Spleen (tissue), 11 donors: ENCODE measurements around the gene KIAA0319L. TPM values are rescaled to one million over a fixed set of nuclear protein-coding genes. Genes with fewer than 3 reads are reported as not detected.

Experiments
- DNase-seq: peaks from one replicate; pipeline ENCODE4 v3.0.0-alpha.2; 2020
- H3K27ac ChIP-seq, 8 donors: fragments of 200-600 bp; sonication (generic) in 7 of 8; 1 replicate in 4 of 8; 2 replicates in 4 of 8; pipeline versions ENCODE4 v1.5.0 to v1.8.0; 2016 to 2021; ENCODE audit warnings: inconsistent platforms in 4 of 8, mild to moderate bottlenecking in 4 of 8, moderate library complexity in 1 of 8
- H3K27me3 ChIP-seq, 7 donors: fragments of 200-600 bp; sonication (generic) in 6 of 7; replicated peaks in 1 of 7; 1 replicate in 4 of 7; 2 replicates in 3 of 7; pipeline versions ENCODE4 v1.5.0 to v1.8.0; 2016 to 2021; ENCODE audit warnings: inconsistent platforms in 3 of 7, mild to moderate bottlenecking in 1 of 7
- H3K36me3 ChIP-seq, 6 donors: fragments of 200-600 bp; sonication (generic) in 5 of 6; 1 replicate in 4 of 6; 2 replicates in 2 of 6; pipeline versions ENCODE4 v1.5.0 to v1.8.0; 2016 to 2021; ENCODE audit warnings: inconsistent platforms in 2 of 6
- H3K4me1 ChIP-seq, 6 donors: fragments of 200-600 bp; sonication (generic) in 5 of 6; 1 replicate in 3 of 6; 2 replicates in 3 of 6; pipeline versions ENCODE4 v1.5.0 to v1.8.0; 2016 to 2021; ENCODE audit warnings: inconsistent platforms in 3 of 6
- H3K4me3 ChIP-seq, 8 donors: fragments of 200-600 bp; sonication (generic) in 7 of 8; 1 replicate in 4 of 8; 2 replicates in 4 of 8; pipeline versions ENCODE4 v1.5.0 to v1.8.0; 2016 to 2021; ENCODE audit warnings: inconsistent platforms in 4 of 8, mild to moderate bottlenecking in 4 of 8, moderate library complexity in 2 of 8
- H3K9me3 ChIP-seq, 8 donors: fragments of 200-600 bp; sonication (generic) in 7 of 8; 1 replicate in 4 of 8; 2 replicates in 4 of 8; pipeline versions ENCODE4 v1.5.0 to v1.8.0; 2016 to 2021; ENCODE audit warnings: inconsistent platforms in 4 of 8
- CTCF ChIP-seq, 11 experiments: fragments of 200-600 bp in 7 of 11; fragments of 450-650 bp in 4 of 11; sonication (generic) in 4 of 11; IDR thresholded peaks in 8 of 11; conservative IDR thresholded peaks in 3 of 11; 1 replicate in 7 of 11; 2 replicates in 4 of 11; pipeline versions ENCODE4 v1.4.0 to v1.8.0; 2016 to 2021; ENCODE audit warnings: antibody characterized with exemption in 11 of 11, inconsistent platforms in 4 of 11, mild to moderate bottlenecking in 1 of 11
- POLR2A ChIP-seq, 3 donors: fragments of 450-650 bp; IDR thresholded peaks; one replicate each; pipeline ENCODE4 v1.5.1; 2017; ENCODE audit warnings: antibody characterized with exemption in 3 of 3, mild to moderate bottlenecking in 1 of 3
- POLR2AphosphoS5 ChIP-seq, 3 donors: sonication (generic); formaldehyde crosslinking; IDR thresholded peaks; one replicate each; pipeline ENCODE4 v1.5.1; 2017; ENCODE audit warnings: antibody characterized with exemption in 3 of 3
- WGBS, 5 donors: extraction: QIAGEN DNeasy Blood & Tissue Kit in 3 of 5; methylation state at CpG; one replicate each; pipeline versions ENCODE4 v1.1.5 to v1.1.7; 2013 to 2018; 5-methylcytosine and 5-hydroxymethylcytosine counted together
- intact Hi-C: fragments of 100-400 bp; cut with DNase I; formaldehyde crosslinking; loops from one replicate; pipeline ENCODE4 v1.15.0; 2023; ENCODE audit warnings: low total_unique reads
- polyA plus RNA-seq, 3 donors: library from polyadenylated mRNA; stranded (reverse); fragments of 200-250 nt; gene quantifications; one replicate each; pipeline ENCODE4 v1.2.1, GENCODE V29; 2013
- total RNA-seq, 7 donors: library from RNA; depleted of rRNA in 3 of 7; stranded (reverse); fragments of >200 nt in 3 of 7; fragmentation: NEBNext Ultra II Directional in 4 of 7; extraction: Animal tissue kit (Norgen Biotek cat#: 25700) in 4 of 7; gene quantifications; one replicate each; pipeline versions ENCODE4 v1.1.0 to v1.2.1, GENCODE V29; 2016 to 2021
- donor health status: healthy with polysubstance abuse.
- donor health status: DM: no; HTN: no; CAD: no; lungs with moderate emphysema.
- donor health status: DM: no; HTN: no; CAD: no.
- donor health status: Bipolar disorder and iron deficiency.
- donor health status: healthy.
- donor health status: DM: no; HTN: no; CAD: no.
- donor health status: DM: yes; HTN: yes; CAD: no.

Gene KIAA0319L
- total and polyA plus RNA-seq, 10 donors, result 10.5 to 103 (median 66.9) TPM

DNA sequence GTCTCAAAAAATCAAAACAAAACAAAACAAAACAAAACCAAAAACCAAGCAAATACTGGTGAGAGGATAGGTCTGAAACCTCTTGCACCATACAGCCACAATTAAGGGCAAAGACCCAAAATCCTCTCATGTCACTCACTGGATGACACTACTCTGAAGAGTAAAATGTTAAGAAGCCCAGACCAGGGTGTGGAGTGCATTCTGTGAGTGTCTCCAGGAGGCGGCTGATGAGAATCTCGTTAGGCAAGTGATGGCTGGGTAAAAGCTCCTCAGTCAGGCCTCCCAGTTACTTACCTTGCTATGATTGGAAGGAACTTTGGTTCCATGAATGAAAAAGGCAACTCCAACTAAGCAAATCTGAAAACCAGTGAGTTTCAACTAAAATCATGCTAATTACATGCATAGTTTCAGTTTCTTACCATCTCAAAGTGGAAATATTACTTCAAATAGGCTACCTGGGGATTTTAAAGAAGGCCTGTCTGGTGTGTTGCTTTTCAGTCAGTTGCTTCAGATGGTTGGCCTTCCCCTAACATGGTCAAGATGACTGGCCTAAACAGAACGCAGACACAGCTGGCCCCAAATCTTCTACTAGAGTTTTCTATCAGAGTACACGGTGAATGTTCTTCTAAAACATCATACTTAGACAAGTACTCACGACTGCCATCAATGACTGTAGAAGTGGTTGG is 95.1 kb downstream of the KIAA0319L start:
- Histone ChIP-seq H3K4me1 (no peaks in the 10 kb centered on the region), H3K27ac (no peak overlapping the region), H3K4me3 (no peak overlapping the region), H3K36me3 (peaks cover 3 to 100% (median 52%) of the 10 kb centered on the region in 6 donors), H3K9me3 (peaks cover 0 to 17% (median 10%) of the 10 kb centered on the region in 8 donors), H3K27me3 (no peaks in the 10 kb centered on the region)
- no peak for TF ChIP-seq POLR2A (IDR thresholded peaks at IDR 0.05)
- no peak for TF ChIP-seq CTCF (IDR thresholded peaks at IDR 0.05 in 8 of 11, conservative IDR thresholded peaks at IDR 0.05 in 3 of 11)
- no peak for TF ChIP-seq POLR2AphosphoS5 (IDR thresholded peaks at IDR 0.05)
- DNase-seq, result no peak
- 72 to 91% (median 86%) methylated on average over 5 of the region's 5 CpGs for WGBS, 5 donors
- intact Hi-C loops, result no loop called here

DNA sequence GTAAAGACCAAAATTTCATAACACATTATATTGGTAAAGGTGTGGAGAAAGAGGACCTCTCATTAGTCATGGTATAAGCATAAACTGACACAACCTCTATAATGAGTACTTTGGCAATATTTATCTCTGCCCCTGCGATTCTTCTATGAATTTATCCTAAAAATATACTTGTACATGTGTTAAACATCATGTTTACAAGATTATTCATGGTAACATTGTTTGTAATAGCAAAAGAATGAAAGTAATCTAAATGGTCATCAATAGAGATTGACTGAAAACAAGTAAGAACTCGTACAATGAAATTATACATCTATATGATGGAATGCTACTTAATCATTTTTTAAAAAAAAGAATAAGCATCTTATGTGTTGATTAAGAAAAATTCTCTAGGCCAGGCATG is 96.4 kb downstream of the KIAA0319L start:
- peaks cover 3 to 100% (median 44%) of the 10 kb centered on the region in 6 donors for H3K36me3 ChIP-seq
- H3K27ac ChIP-seq, result no peak overlapping the region
- WGBS, 5 donors, result 88 to 93% (median 90%) methylated on average over 2 of the region's 2 CpGs
- peaks cover 0 to 17% (median 10%) of the 10 kb centered on the region in 8 donors for H3K9me3 ChIP-seq
- TF ChIP-seq POLR2AphosphoS5 (IDR thresholded peaks at IDR 0.05) (no peak), POLR2A (IDR thresholded peaks at IDR 0.05) (no peak), CTCF (IDR thresholded peaks at IDR 0.05 in 8 of 11, conservative IDR thresholded peaks at IDR 0.05 in 3 of 11) (no peak)
- no peaks in the 10 kb centered on the region for H3K27me3 ChIP-seq
- H3K4me1 ChIP-seq, result no peaks in the 10 kb centered on the region
- DNase-seq, result no peak
- intact Hi-C loops, result no loop called here
- H3K4me3 ChIP-seq, result no peak overlapping the region

- peak overlapping the region in 6 of 8 donors; percentile 18 to 84 (median 52) for H3K27ac ChIP-seq
- no peaks in the 10 kb centered on the region for H3K9me3 ChIP-seq
- H3K4me1 ChIP-seq, result peaks cover 9 to 57% (median 26%) of the 10 kb centered on the region in 6 donors
- H3K27me3 ChIP-seq, result no peaks in the 10 kb centered on the region
- peaks cover 0 to 94% (median 28%) of the 10 kb centered on the region in 6 donors for H3K36me3 ChIP-seq
- H3K4me3 ChIP-seq, result no peak overlapping the region
- intact Hi-C loops, result loop anchor here (5.0 to 10.0 kb wide), 2 partner anchors 108 to 270 kb away; no protein-coding TSS in a partner anchor
- 38 to 75% (median 44%) methylated on average over 1 of the region's 1 CpG for WGBS, 5 donors
- no peak for DNase-seq
- TF ChIP-seq POLR2AphosphoS5 (IDR thresholded peaks at IDR 0.05), result no peak
- no peak for TF ChIP-seq POLR2A (IDR thresholded peaks at IDR 0.05)
- no peak for TF ChIP-seq CTCF (IDR thresholded peaks at IDR 0.05 in 8 of 11, conservative IDR thresholded peaks at IDR 0.05 in 3 of 11)
Observed at GRCh38 chr1:35454616-35455015, 102.6 kb downstream of the KIAA0319L start.

GRCh38 chr1:35454176-35454575 is 103.0 kb downstream of the KIAA0319L start:
- Histone ChIP-seq H3K9me3 (no peaks in the 10 kb centered on the region), H3K27me3 (no peaks in the 10 kb centered on the region), H3K4me1 (peaks cover 9 to 62% (median 28%) of the 10 kb centered on the region in 6 donors), H3K4me3 (no peak overlapping the region), H3K27ac (peak overlapping the region in 6 of 8 donors; percentile 18 to 84 (median 52)), H3K36me3 (peaks cover 0 to 94% (median 28%) of the 10 kb centered on the region in 6 donors)
- 49 to 93% (median 73%) methylated on average over 4 of the region's 4 CpGs for WGBS, 5 donors
- TF ChIP-seq POLR2AphosphoS5 (IDR thresholded peaks at IDR 0.05) (no peak), POLR2A (IDR thresholded peaks at IDR 0.05) (no peak), CTCF (IDR thresholded peaks at IDR 0.05 in 8 of 11, conservative IDR thresholded peaks at IDR 0.05 in 3 of 11) (no peak)
- DNase-seq, result no peak
- intact Hi-C loops, result loop anchor here (5.0 to 10.0 kb wide), 2 partner anchors 108 to 271 kb away; no protein-coding TSS in a partner anchor
